DLD1 (cell line): ENCODE measurements around the gene FANCD2OS.
"Not testable (repeated sequence)": the region's sequence is repeated elsewhere in the genome, so short reads cannot be mapped to it uniquely, and the experiment has no call there.

Experiments used
- in situ Hi-C: cut with HindIII; loops from 2 replicates; pipeline ENCODE4 v1.10.0; 2017; ENCODE audit warnings: low sequenced_read_pairs

FANCD2OS gene

GRCh38 chr3:10099041-10099440 lies 9.0 kb downstream of the FANCD2OS start:
- in situ Hi-C loops: no loop called here

GRCh38 chr3:10093678-10094077 lies 14.4 kb downstream of the FANCD2OS start:
- in situ Hi-C loops: no loop called here

- in situ Hi-C loops: not testable (repeated sequence)
Measured at GRCh38 chr3:10091387-10091786, 16.7 kb downstream of the FANCD2OS start.

- in situ Hi-C loops: not testable (repeated sequence)
Measured at GRCh38 chr3:10090774-10091173, 17.3 kb downstream of the FANCD2OS start.

GRCh38 chr3:10090179-10090578 lies 17.9 kb downstream of the FANCD2OS start:
- in situ Hi-C loops: no loop called here

GRCh38 chr3:10088256-10088655 lies 19.8 kb downstream of the FANCD2OS start:
- in situ Hi-C loops: no loop called here

- in situ Hi-C loops: no loop called here
Measured at GRCh38 chr3:10085738-10086137, 22.3 kb downstream of the FANCD2OS start.

- in situ Hi-C loops: no loop called here
Measured at GRCh38 chr3:10081871-10082270, 26.2 kb downstream of the FANCD2OS start.

GRCh38 chr3:10074666-10075065 lies 33.4 kb downstream of the FANCD2OS start:
- in situ Hi-C loops: no loop called here

GRCh38 chr3:10070077-10070476 lies 38.0 kb downstream of the FANCD2OS start:
- in situ Hi-C loops: not testable (repeated sequence)

- in situ Hi-C loops: no loop called here
Measured at GRCh38 chr3:10055097-10055496, 53.0 kb downstream of the FANCD2OS start.
